Neural cell (in vitro differentiated cells): Measurements from ENCODE around the gene PDE6H. TPM values are rescaled to one million over a fixed set of nuclear protein-coding genes. Genes with fewer than 3 reads are reported as not detected.

Experiments used
- H2AFZ ChIP-seq: fragments of 200-600, 300-800 bp; sonication (generic), shearing (Covaris generic); 2 replicates; pipeline ENCODE4 v1.6.0; 2014; ENCODE audit warnings: low read depth, mild to moderate bottlenecking, antibody characterized with exemption, low read length, moderate library complexity
- H3F3A ChIP-seq: fragments of 200-600 bp; shearing (Covaris generic); 2 replicates; pipeline ENCODE4 v1.6.1; 2016; ENCODE audit warnings: mild to moderate bottlenecking, moderate library complexity, mixed read lengths, antibody characterized with exemption, low read length; ENCODE audit not compliant: insufficient read depth, poor library complexity, severe bottlenecking
- H3K27ac ChIP-seq: fragments of 200-600, 300-800 bp; sonication (generic), shearing (Covaris generic); 2 replicates; pipeline ENCODE4 v1.5.1; 2014; ENCODE audit warnings: mild to moderate bottlenecking, low read length, moderate library complexity
- H3K27me3 ChIP-seq: fragments of 300-800, 200-600 bp; sonication (generic), shearing (Covaris generic); 2 replicates; pipeline ENCODE4 v1.6.0; 2014; ENCODE audit warnings: mild to moderate bottlenecking, low read depth, low read length, moderate library complexity; ENCODE audit not compliant: insufficient read depth
- H3K36me3 ChIP-seq: fragments of 300-800, 200-600 bp; sonication (generic), shearing (Covaris generic); 2 replicates; pipeline ENCODE4 v1.5.1; 2014; ENCODE audit warnings: mild to moderate bottlenecking, antibody characterized with exemption, low read length, moderate library complexity; ENCODE audit not compliant: insufficient read depth
- H3K4me2 ChIP-seq: fragments of 300-800, 200-600 bp; sonication (generic), shearing (Covaris generic); 2 replicates; pipeline ENCODE4 v1.6.0; 2014; ENCODE audit warnings: mild to moderate bottlenecking, low read length
- H3K4me3 ChIP-seq: fragments of 300-800, 200-600 bp; sonication (generic), shearing (Covaris generic); 2 replicates; pipeline ENCODE4 v1.5.1; 2014; ENCODE audit warnings: mild to moderate bottlenecking, low read length, moderate library complexity
- H3K79me2 ChIP-seq: fragments of 200-600 bp; shearing (Covaris generic); replicated peaks from 2 replicates; pipeline ENCODE4 v1.6.0; 2014; ENCODE audit warnings: mild to moderate bottlenecking, low read length, moderate library complexity; ENCODE audit not compliant: insufficient read depth
- H3K9ac ChIP-seq: fragments of 300-800, 200-600 bp; sonication (generic), shearing (Covaris generic); 2 replicates; pipeline ENCODE4 v1.6.1; 2016; ENCODE audit warnings: mild to moderate bottlenecking, low read length, mixed read lengths
- H3K9me2 ChIP-seq: fragments of 200-600 bp; shearing (Covaris generic); 2 replicates; pipeline ENCODE4 v1.6.1; 2016; ENCODE audit warnings: mild to moderate bottlenecking, low read length, mixed read lengths; ENCODE audit not compliant: insufficient read depth
- H3K9me3 ChIP-seq: fragments of 200-600, 300-800 bp; sonication (generic), shearing (Covaris generic); 2 replicates; pipeline ENCODE4 v1.6.1; 2016; ENCODE audit warnings: mild to moderate bottlenecking, mixed run types, low read length, moderate library complexity, mixed read lengths
- H4K20me1 ChIP-seq: fragments of 200-600 bp; shearing (Covaris generic); 2 replicates; pipeline ENCODE4 v1.6.1; 2016; ENCODE audit warnings: mild to moderate bottlenecking, mixed run types; ENCODE audit not compliant: insufficient read depth
- EP300 ChIP-seq: fragments of 450-650 bp; conservative IDR thresholded peaks from 2 replicates; pipeline ENCODE4 v1.6.1; 2014; ENCODE audit warnings: antibody characterized with exemption, mild to moderate bottlenecking, moderate library complexity; ENCODE audit not compliant: poor library complexity, severe bottlenecking
- EZH2 ChIP-seq: fragments of 200-600, 300-800 bp; shearing (Covaris generic), sonication (generic); IDR thresholded peaks from 2 replicates; pipeline ENCODE4 v1.6.1; 2014; ENCODE audit warnings: antibody characterized with exemption, low read length, borderline replicate concordance, mild to moderate bottlenecking; ENCODE audit not compliant: insufficient read depth, poor library complexity, severe bottlenecking
- MXI1 ChIP-seq: fragments of 450-650 bp; conservative IDR thresholded peaks from 2 replicates; pipeline ENCODE4 v1.6.1; 2014; ENCODE audit warnings: antibody characterized with exemption, mild to moderate bottlenecking; ENCODE audit not compliant: poor library complexity, severe bottlenecking
- POLR2AphosphoS5 ChIP-seq: IDR thresholded peaks from 2 replicates; pipeline ENCODE4 v1.6.1; 2012
- RAD21 ChIP-seq: fragments of 450-650 bp; conservative IDR thresholded peaks from 2 replicates; pipeline ENCODE4 v1.6.1; 2014; ENCODE audit warnings: antibody characterized with exemption, mild to moderate bottlenecking, moderate library complexity
- SMC3 ChIP-seq: fragments of 450-650 bp; conservative IDR thresholded peaks from 2 replicates; pipeline ENCODE4 v1.6.1; 2014; ENCODE audit warnings: antibody characterized with exemption, mild to moderate bottlenecking, moderate library complexity; ENCODE audit not compliant: poor library complexity
- TAF1 ChIP-seq: IDR thresholded peaks from 2 replicates; pipeline ENCODE4 v1.6.1; 2012; ENCODE audit warnings: low read depth
- polyA plus RNA-seq: library from polyadenylated mRNA; depleted of rRNA; stranded (reverse); fragments of >200 nt; gene quantifications from 2 replicates; pipeline ENCODE4 v1.2.3, GENCODE V29; 2014
- TF ChIP-seq, protein P1 (sequence below): IDR thresholded peaks from 2 replicates; pipeline ENCODE4 v1.6.1; 2012; ENCODE audit warnings: borderline replicate concordance
- TF ChIP-seq, protein P2 (sequence below): fragments of 450-650 bp; IDR thresholded peaks from 2 replicates; pipeline ENCODE4 v1.5.1; 2014; ENCODE audit warnings: antibody characterized with exemption, mild to moderate bottlenecking, moderate library complexity; ENCODE audit not compliant: poor library complexity, severe bottlenecking

PDE6H gene
- polyA plus RNA-seq, 1 donor from 2014 or later = not detected

DNA sequence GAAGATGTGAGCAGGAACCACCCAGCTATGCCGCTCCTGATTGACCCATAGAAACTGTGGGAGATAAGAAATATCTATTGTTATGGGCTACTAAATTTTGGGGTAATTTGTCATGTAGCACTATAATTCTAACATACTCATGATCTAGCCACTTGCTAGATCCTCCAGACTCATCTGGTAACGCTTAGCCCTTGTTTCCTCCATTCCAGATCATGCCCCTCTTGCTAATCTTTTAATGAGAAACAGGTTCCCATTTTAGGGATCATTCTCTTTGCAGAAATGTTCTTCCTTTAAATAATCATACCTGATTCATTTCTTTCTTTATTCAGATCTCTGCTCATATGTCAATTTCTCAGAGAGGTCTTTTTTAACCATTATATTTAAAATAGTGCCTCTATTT lies 7.6 kb upstream of the PDE6H start:
- H3K4me3 ChIP-seq = no peak overlapping the region
- H3K9ac ChIP-seq = no peak overlapping the region
- no peak overlapping the region for H3K4me2 ChIP-seq
- H3K9me3 ChIP-seq = no peaks in the 10 kb centered on the region
- no peaks in the 10 kb centered on the region for H3K9me2 ChIP-seq
- no peaks in the 10 kb centered on the region for H3K27me3 ChIP-seq
- no peaks in the 10 kb centered on the region for H4K20me1 ChIP-seq
- H3K79me2 ChIP-seq = no peaks in the 10 kb centered on the region
- no peak overlapping the region for H2AFZ ChIP-seq
- H3F3A ChIP-seq = no peaks in the 10 kb centered on the region
- no peak overlapping the region for H3K27ac ChIP-seq
- TF ChIP-seq, protein P1, sequence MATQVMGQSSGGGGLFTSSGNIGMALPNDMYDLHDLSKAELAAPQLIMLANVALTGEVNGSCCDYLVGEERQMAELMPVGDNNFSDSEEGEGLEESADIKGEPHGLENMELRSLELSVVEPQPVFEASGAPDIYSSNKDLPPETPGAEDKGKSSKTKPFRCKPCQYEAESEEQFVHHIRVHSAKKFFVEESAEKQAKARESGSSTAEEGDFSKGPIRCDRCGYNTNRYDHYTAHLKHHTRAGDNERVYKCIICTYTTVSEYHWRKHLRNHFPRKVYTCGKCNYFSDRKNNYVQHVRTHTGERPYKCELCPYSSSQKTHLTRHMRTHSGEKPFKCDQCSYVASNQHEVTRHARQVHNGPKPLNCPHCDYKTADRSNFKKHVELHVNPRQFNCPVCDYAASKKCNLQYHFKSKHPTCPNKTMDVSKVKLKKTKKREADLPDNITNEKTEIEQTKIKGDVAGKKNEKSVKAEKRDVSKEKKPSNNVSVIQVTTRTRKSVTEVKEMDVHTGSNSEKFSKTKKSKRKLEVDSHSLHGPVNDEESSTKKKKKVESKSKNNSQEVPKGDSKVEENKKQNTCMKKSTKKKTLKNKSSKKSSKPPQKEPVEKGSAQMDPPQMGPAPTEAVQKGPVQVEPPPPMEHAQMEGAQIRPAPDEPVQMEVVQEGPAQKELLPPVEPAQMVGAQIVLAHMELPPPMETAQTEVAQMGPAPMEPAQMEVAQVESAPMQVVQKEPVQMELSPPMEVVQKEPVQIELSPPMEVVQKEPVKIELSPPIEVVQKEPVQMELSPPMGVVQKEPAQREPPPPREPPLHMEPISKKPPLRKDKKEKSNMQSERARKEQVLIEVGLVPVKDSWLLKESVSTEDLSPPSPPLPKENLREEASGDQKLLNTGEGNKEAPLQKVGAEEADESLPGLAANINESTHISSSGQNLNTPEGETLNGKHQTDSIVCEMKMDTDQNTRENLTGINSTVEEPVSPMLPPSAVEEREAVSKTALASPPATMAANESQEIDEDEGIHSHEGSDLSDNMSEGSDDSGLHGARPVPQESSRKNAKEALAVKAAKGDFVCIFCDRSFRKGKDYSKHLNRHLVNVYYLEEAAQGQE = no peak
- no peak for TF ChIP-seq EP300
- no peak for TF ChIP-seq MXI1
- TF ChIP-seq SMC3 = no peak
- no peak for TF ChIP-seq TAF1
- TF ChIP-seq, protein P2, sequence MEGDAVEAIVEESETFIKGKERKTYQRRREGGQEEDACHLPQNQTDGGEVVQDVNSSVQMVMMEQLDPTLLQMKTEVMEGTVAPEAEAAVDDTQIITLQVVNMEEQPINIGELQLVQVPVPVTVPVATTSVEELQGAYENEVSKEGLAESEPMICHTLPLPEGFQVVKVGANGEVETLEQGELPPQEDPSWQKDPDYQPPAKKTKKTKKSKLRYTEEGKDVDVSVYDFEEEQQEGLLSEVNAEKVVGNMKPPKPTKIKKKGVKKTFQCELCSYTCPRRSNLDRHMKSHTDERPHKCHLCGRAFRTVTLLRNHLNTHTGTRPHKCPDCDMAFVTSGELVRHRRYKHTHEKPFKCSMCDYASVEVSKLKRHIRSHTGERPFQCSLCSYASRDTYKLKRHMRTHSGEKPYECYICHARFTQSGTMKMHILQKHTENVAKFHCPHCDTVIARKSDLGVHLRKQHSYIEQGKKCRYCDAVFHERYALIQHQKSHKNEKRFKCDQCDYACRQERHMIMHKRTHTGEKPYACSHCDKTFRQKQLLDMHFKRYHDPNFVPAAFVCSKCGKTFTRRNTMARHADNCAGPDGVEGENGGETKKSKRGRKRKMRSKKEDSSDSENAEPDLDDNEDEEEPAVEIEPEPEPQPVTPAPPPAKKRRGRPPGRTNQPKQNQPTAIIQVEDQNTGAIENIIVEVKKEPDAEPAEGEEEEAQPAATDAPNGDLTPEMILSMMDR = no peak
- TF ChIP-seq POLR2AphosphoS5 = no peak
- no peak for TF ChIP-seq RAD21
- no peak for TF ChIP-seq EZH2
- no peaks in the 10 kb centered on the region for H3K36me3 ChIP-seq

DNA sequence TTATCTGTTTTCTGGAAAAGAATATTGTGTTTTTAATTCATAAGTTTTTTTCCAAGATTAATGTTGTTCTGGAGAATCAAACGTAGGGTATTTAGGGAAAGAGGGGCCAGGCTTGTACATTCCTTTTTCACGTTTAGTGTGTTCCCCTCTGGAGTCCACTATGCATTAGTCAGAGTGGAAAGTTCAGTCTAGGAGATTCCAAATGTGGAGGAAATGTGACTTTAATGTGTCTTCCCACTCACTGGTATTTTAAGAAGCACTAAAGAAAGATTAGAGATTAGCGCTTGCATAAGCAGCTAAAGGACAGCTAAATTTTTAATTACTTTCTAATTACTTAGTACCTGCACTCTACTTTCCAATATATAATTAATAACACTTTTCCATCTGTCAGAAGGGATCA lies 4.4 kb upstream of the PDE6H start:
- Histone ChIP-seq H3F3A (no peaks in the 10 kb centered on the region), H3K9me2 (no peaks in the 10 kb centered on the region), H3K9me3 (no peaks in the 10 kb centered on the region), H3K79me2 (no peaks in the 10 kb centered on the region), H3K9ac (no peak overlapping the region), H3K27ac (no peak overlapping the region), H3K27me3 (no peaks in the 10 kb centered on the region), H2AFZ (no peak overlapping the region), H3K4me2 (no peak overlapping the region), H3K4me3 (no peak overlapping the region), H3K36me3 (no peaks in the 10 kb centered on the region), H4K20me1 (no peaks in the 10 kb centered on the region)
- no peak for TF ChIP-seq MXI1
- no peak for TF ChIP-seq TAF1
- TF ChIP-seq EZH2 = no peak
- no peak for TF ChIP-seq POLR2AphosphoS5
- no peak for TF ChIP-seq RAD21
- no peak for TF ChIP-seq EP300
- TF ChIP-seq, protein P2 = no peak
- no peak for TF ChIP-seq SMC3
- TF ChIP-seq, protein P1 = no peak
